Middle frontal gyrus (tissue), 1 donor: ENCODE data around the gene ABHD6.

Source experiments
- DNase-seq: peaks from one replicate; pipeline ENCODE4 v3.0.0-alpha.2; 2015; ENCODE audit warnings: low spot score; ENCODE audit errors: extremely low spot score

ABHD6 gene

GRCh38 chr3:58341376-58341775, 103.8 kb downstream of the ABHD6 start:
- DNase-seq, result no peak

- no peak for DNase-seq
These were observed 105.1 kb downstream of the ABHD6 start for GRCh38 chr3:58342676-58343075.
